Central memory CD4-positive, alpha-beta T cell (primary cell): ENCODE data around the gene OGG1.
"Not testable (repeated sequence)": the region's sequence is repeated elsewhere in the genome, so short reads cannot be mapped to it uniquely, and the experiment has no call there.

Experiments
- DNase-seq: peaks from one replicate; pipeline ENCODE4 v3.0.0; 2022

OGG1 gene

GRCh38 chr3:9767418-9767817, 17.7 kb downstream of the OGG1 start:
- no peak for DNase-seq

GRCh38 chr3:9768141-9768775, 18.5 kb downstream of the OGG1 start:
- DNase-seq = no peak

GRCh38 chr3:9769012-9769411, 19.3 kb downstream of the OGG1 start:
- no peak for DNase-seq

GRCh38 chr3:9769426-9770275, 19.9 kb downstream of the OGG1 start, which contains the start of gene CAMK1:
Gene CAMK1, minus strand, starts transcription at chr3:9769947. Its CDS starts 2,198 bp downstream, at chr3:9767749.
- peak; percentile 49 for DNase-seq

GRCh38 chr3:9770276-9770812, 20.6 kb downstream of the OGG1 start:
- DNase-seq = no peak

- not testable (repeated sequence) for DNase-seq
Observed at GRCh38 chr3:9771007-9771406, 21.3 kb downstream of the OGG1 start.

- no peak for DNase-seq
Observed at GRCh38 chr3:9776896-9777693, 27.3 kb downstream of the OGG1 start.

- DNase-seq = no peak
Observed at GRCh38 chr3:9777694-9778021, 27.9 kb downstream of the OGG1 start.

- no peak for DNase-seq
Observed at GRCh38 chr3:9778143-9779074, 28.7 kb downstream of the OGG1 start.

GRCh38 chr3:9779075-9779593, 29.4 kb downstream of the OGG1 start:
- no peak for DNase-seq

GRCh38 chr3:9779721-9780457, 30.1 kb downstream of the OGG1 start:
- peak; percentile 39 for DNase-seq

- no peak for DNase-seq
Observed at GRCh38 chr3:9780458-9780812, 30.7 kb downstream of the OGG1 start.

- DNase-seq = no peak
Observed at GRCh38 chr3:9780910-9781309, 31.2 kb downstream of the OGG1 start.

- no peak for DNase-seq
Observed at GRCh38 chr3:9781551-9781950, 31.8 kb downstream of the OGG1 start.

- no peak for DNase-seq
Observed at GRCh38 chr3:9781978-9782603, 32.3 kb downstream of the OGG1 start.

GRCh38 chr3:9782770-9783169, 33.0 kb downstream of the OGG1 start:
- no peak for DNase-seq

GRCh38 chr3:9783954-9784353, 34.2 kb downstream of the OGG1 start:
- no peak for DNase-seq

- no peak for DNase-seq
Observed at GRCh38 chr3:9784965-9785364, 35.2 kb downstream of the OGG1 start.

GRCh38 chr3:9785602-9786001, 35.9 kb downstream of the OGG1 start:
- DNase-seq = no peak

GRCh38 chr3:9786209-9786739, 36.5 kb downstream of the OGG1 start:
- no peak for DNase-seq
